Neutrophil (primary cell): ENCODE data around the gene RASAL1.

Experiments
- H3K27ac ChIP-seq: fragments of 200-600 bp; sonication (generic); 2 replicates; pipeline ENCODE4 v1.5.1; 2016; ENCODE audit warnings: mild to moderate bottlenecking, moderate library complexity
- H3K27me3 ChIP-seq: fragments of 200-600 bp; sonication (generic); 2 replicates; pipeline ENCODE4 v1.6.0; 2016; ENCODE audit warnings: mild to moderate bottlenecking
- H3K36me3 ChIP-seq: fragments of 200-600 bp; sonication (generic); 2 replicates; pipeline ENCODE4 v1.5.1; 2017
- H3K4me1 ChIP-seq, 2 experiments: fragments of 200-600 bp in 1 of 2; sonication (generic) in 1 of 2; 1 replicate in 1 of 2; 2 replicates in 1 of 2; pipeline versions ENCODE4 v1.5.1 to v1.6.1; 2013 to 2016; ENCODE audit warnings: low read depth in 1 of 2, low read length in 1 of 2, mild to moderate bottlenecking in 1 of 2, moderate library complexity in 1 of 2; ENCODE audit not compliant: control insufficient read depth in 1 of 2, insufficient read depth in 1 of 2
- H3K4me3 ChIP-seq, 2 experiments: fragments of 200-600 bp in 1 of 2; sonication (generic) in 1 of 2; 1 replicate in 1 of 2; 2 replicates in 1 of 2; pipeline ENCODE4 v1.5.1; 2013 to 2016; ENCODE audit warnings: low read depth in 1 of 2, low read length in 1 of 2, mild to moderate bottlenecking in 1 of 2, moderate library complexity in 1 of 2
- H3K9me3 ChIP-seq: fragments of 200-600 bp; sonication (generic); 2 replicates; pipeline ENCODE4 v1.5.1; 2016
- TF ChIP-seq, protein P1 (sequence below): fragments of 200-600 bp; sonication (generic); IDR thresholded peaks from 2 replicates; pipeline ENCODE4 v1.5.1; 2016; ENCODE audit warnings: antibody characterized with exemption

The RASAL1 gene

DNA sequence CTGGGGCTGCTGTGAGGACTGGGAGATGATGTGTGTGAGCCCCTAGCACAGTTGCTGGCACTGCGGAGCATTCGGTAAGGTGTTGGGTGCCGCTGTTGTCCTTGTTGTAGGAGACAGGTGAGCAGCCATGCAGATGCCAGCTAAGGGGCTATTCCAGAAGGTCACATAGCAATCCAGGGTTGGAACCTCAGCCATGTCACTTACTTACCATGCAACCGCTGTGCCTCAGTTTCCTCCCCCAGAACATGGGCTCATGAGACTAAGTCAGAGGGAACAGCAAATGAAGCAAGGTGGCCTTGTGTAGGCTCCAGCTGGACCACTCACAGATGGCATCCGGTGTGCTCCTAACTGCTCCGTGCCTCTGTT lies 65.8 kb downstream of the RASAL1 start:
- H3K4me1 ChIP-seq = no peaks in the 10 kb centered on the region
- no peak overlapping the region for H3K27ac ChIP-seq
- H3K36me3 ChIP-seq = no peaks in the 10 kb centered on the region
- H3K27me3 ChIP-seq = peaks cover 20% of the 10 kb centered on the region
- no peak overlapping the region for H3K4me3 ChIP-seq
- no peaks in the 10 kb centered on the region for H3K9me3 ChIP-seq
- TF ChIP-seq, protein P1, sequence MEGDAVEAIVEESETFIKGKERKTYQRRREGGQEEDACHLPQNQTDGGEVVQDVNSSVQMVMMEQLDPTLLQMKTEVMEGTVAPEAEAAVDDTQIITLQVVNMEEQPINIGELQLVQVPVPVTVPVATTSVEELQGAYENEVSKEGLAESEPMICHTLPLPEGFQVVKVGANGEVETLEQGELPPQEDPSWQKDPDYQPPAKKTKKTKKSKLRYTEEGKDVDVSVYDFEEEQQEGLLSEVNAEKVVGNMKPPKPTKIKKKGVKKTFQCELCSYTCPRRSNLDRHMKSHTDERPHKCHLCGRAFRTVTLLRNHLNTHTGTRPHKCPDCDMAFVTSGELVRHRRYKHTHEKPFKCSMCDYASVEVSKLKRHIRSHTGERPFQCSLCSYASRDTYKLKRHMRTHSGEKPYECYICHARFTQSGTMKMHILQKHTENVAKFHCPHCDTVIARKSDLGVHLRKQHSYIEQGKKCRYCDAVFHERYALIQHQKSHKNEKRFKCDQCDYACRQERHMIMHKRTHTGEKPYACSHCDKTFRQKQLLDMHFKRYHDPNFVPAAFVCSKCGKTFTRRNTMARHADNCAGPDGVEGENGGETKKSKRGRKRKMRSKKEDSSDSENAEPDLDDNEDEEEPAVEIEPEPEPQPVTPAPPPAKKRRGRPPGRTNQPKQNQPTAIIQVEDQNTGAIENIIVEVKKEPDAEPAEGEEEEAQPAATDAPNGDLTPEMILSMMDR = no peak

DNA sequence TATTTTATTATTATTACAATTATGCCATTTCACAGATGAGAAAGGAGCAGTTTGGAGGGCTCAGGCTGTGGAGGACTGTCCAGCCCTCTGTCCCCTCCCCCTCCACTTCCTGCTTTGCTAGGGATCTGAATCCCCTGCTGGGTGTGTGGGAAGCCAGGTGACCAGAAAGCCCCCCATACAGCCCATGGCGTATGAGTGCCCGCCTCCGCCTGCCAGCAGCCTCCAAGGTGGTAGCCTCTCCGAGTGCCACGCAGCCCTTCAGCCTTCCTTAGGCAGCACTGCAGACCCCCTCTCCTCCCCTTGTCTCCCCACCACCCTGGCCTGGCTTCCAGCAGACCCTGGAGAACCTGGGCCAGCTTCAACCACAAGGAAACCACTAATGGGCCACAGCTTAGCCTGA lies 66.4 kb downstream of the RASAL1 start:
- H3K4me1 ChIP-seq = no peaks in the 10 kb centered on the region
- no peaks in the 10 kb centered on the region for H3K9me3 ChIP-seq
- H3K27me3 ChIP-seq = peaks cover 26% of the 10 kb centered on the region
- no peaks in the 10 kb centered on the region for H3K36me3 ChIP-seq
- H3K4me3 ChIP-seq = no peak overlapping the region
- TF ChIP-seq, protein P1 = no peak
- H3K27ac ChIP-seq = no peak overlapping the region

DNA sequence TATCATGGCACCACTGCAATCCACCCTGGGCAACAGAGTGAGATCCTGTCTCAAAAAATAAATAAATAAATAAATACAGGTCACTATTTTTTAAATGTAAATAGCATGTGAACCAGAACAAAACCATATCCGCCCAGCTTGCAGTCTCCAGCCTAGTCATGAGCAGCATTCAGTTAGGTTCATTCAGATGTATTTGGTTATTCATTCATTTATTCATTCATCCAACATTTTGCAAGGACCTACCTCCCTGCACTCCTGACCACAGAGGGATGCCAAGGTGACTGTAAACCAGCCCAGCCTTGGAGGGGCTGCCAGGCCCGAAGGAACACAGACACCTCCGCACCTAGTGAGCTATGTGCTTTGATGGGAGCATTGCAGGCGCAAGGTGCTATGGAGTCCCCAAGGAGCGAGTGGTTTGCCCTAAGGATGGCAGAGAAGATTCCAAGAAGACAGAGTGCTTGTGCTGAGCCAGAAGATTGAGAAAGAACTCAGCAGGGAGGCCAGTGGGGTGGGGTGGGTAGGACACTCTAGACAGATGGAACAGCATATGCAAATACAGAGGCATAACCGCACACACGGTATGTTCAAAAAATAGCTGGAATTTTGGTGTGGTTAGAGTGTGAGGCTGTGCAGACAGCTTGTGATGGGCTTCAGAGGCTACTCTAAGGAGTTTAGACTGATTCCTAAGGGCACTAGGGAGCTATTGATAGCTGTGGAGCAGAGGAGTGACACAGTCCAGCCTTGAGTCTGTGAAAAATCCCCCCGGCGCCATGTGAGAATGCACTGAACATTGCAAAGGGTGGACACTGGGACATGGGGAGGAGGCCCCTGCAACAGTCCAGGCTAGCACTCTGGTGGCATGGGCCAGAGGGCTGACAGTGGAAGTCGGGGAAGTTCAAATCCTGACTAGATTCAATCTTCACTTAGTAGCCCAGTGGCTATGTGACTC lies 67.3 kb downstream of the RASAL1 start:
- H3K9me3 ChIP-seq = no peaks in the 10 kb centered on the region
- peaks cover 27% of the 10 kb centered on the region for H3K27me3 ChIP-seq
- no peak overlapping the region for H3K4me3 ChIP-seq
- no peaks in the 10 kb centered on the region for H3K36me3 ChIP-seq
- TF ChIP-seq, protein P1 = no peak
- H3K4me1 ChIP-seq = no peaks in the 10 kb centered on the region
- H3K27ac ChIP-seq = no peak overlapping the region

DNA sequence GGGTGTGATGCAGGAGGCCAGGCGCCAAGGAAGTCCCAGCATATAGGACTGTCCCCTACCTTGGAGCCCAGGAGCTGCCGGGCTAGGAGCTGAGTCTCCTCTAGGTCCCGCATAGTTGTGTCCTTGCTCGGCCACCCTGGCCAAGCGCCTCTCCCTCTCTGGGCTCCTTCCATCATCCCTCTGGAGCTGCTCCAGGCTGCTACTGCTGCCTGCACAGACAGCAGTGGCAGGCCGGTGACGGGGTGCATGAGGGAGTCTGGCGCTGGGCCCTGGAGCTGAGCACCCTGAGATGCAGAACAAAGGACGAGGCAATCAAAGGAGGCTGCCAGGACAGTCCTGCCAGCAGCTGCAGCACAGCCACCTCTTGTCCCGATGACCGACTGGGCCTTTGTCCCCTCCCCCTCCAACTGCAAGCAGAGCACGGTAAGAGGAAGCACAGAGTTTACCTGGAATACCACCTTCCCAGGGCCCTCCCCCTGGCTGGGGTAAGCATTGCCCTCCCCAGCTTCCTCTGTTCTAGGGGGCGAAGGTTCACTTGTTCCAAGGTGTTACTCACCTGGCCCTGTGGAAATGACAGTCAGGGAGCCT lies 68.7 kb downstream of the RASAL1 start:
- no peaks in the 10 kb centered on the region for H3K9me3 ChIP-seq
- peaks cover 23% of the 10 kb centered on the region for H3K27me3 ChIP-seq
- TF ChIP-seq, protein P1 = no peak
- H3K36me3 ChIP-seq = no peaks in the 10 kb centered on the region
- no peaks in the 10 kb centered on the region for H3K4me1 ChIP-seq
- no peak overlapping the region for H3K4me3 ChIP-seq
- no peak overlapping the region for H3K27ac ChIP-seq

DNA sequence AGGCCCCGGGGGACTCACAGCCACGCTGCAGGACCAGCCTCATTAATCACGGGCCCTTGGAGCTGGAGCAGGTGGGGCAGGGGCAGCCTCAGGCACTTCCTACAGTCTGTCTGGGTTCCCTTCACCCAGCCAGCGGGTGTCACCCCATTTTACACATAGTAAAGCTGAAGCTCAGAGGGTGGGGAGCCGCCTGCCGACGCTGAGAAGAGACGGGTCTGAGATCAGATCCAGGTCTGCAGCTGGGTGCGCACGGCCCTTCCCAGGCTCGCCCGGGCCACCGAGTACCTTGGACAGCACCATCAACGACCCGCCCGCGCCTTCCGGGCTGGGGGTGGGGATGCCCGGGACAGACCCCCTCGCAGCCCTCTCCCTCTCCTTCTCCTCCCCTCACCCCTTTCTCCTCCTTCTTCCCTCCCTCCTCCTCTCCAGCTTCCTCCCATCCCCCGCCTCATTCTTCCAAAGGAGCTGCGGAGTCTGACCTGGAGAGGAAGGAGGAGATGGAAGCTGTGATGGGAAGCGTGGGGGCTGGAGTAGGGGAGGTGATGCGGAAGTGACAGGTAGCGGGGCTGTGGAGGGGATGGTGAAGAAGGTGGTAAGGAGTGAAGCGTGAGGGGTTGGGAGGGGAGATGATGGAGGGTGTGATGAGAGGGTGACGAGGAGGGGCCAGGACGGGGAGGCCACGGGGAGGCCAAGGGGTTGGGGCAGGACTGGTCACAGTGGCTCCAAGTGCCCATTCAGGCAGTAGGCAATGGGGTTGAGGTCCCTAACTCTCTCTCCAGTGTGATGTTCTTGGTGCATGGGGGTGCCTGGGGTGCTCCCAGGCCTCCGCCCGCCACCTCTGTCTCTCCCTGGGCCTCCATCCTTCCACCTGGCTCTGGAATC lies 70.2 kb downstream of the RASAL1 start:
- TF ChIP-seq, protein P1 = no peak
- H3K27ac ChIP-seq = no peak overlapping the region
- no peaks in the 10 kb centered on the region for H3K4me1 ChIP-seq
- no peaks in the 10 kb centered on the region for H3K36me3 ChIP-seq
- H3K27me3 ChIP-seq = peaks cover 24% of the 10 kb centered on the region
- no peaks in the 10 kb centered on the region for H3K9me3 ChIP-seq
- H3K4me3 ChIP-seq = no peak overlapping the region
